Activated CD4-positive, alpha-beta T cell treated with anti-CD3 and anti-CD28 coated beads, Interleukin-10, Interleukin-2, amounts not matched to agents 100 ng/mL and 50 ng/mL, durations not matched to agents 16 hours and 8 hours (primary cell): Measurements from ENCODE around the gene NUBP2.
A peak's percentile ranks its signal among the peaks of the same experiment; 100 is the strongest.

ENCODE experiments used
- DNase-seq: peaks from one replicate; pipeline ENCODE4 v3.0.0-alpha.2; 2020

The NUBP2 gene

DNA sequence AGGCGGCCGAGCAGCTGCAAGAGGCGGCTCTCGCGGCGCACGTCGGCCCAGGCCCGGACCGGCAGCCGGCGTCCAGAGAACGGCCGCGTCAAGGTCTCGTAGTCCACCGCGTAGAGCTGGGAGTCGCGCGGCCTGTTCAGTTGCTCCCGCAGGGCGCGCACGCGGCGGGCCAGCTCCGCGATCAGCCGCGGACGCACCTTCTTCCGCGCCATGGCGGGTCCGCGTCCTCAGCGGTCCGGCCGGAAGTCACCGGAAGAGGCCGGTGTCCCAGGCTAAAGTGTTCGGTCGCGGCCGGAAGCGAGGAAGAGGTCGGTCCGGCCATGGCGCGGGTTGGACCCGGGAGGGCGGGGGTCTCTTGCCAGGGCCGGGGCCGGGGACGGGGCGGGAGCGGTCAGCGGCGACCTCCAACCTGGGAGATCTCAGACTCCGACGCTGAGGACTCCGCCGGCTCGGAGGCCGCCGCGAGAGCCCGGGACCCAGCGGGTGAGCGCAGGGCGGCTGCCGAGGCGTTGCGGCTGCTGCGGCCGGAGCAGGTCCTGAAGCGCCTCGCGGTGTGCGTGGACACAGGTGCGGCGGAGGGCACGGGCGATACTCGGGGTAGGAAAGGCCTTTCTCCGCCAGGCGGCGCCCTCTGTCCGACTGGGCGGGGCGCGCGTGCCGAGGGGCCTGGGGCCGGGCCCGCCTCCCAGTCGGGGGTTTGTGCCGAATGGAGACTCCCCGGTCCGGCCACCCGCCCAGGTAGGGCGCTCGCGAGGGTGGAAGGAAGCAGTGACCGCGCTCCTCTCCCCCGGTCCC lies 9.7 kb upstream of the NUBP2 start, which contains the start of gene MRPS34:
MRPS34 (minus strand) TSS at position 227 of the 795 bp plus-strand sequence; CDS start at position 212, 15 bp downstream.
- peak; percentile 90 for DNase-seq

GRCh38 chr16:1773703-1774447 lies 8.9 kb upstream of the NUBP2 start:
- DNase-seq, result no peak

GRCh38 chr16:1774448-1774780 lies 8.3 kb upstream of the NUBP2 start:
- DNase-seq, result no peak

DNA sequence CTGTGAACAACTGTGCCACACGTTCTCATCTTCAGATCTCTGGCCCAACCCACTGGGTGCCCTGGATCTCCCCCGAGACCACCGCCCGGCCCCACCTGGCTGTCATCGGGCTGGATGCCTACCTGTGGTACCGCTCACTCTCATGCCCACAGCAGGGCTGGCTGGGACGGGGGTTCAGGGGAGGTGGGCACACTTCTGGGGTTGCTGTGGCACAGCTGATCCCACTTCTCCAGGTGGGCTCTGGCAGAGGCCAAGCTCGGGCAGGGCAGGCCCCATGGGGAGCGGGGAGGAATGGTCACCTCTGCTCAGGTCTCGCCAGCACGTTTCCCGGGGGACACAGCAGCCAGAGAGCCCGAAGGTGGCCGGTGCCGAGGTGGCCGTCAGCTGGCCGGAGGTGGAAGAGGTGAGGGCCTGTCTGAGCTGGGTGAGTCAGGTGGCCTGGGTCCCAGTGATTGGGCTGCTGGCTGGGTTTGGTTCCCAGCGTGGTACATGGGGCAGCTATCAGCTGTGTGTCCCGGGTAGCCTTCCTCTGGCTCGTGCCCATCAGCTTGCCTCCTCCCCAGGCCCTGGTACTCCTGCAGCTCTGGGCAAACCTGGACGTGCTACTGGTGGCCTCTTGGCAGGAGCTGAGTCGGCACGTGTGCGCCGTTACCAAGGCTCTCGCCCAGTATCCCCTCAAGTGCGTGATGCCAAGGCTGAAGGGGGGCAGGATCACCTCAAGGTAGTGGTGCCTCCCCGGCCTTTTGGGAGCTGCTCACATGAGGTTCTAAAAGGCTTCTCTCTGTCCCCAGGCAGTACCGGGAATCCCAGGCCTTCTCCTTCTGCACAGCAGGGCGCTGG lies 7.5 kb upstream of the NUBP2 start:
- DNase-seq, result no peak

- DNase-seq, result no peak
These were observed 6.7 kb upstream of the NUBP2 start for GRCh38 chr16:1775846-1776671.

DNA sequence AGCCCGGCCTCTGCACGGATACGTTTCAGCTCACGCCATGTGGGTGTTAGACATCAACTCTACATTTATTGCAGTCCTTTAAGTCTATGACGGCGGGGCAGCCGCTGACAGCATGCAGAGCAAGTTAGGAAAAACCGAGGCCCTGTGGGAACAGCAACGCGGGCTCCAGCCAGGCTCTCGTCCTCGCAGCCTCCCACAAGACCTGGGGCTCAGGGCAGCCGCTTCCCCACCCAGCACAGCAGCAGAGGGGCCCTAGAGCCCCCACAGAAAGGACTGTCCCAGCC lies 6.1 kb upstream of the NUBP2 start:
- DNase-seq, result no peak

GRCh38 chr16:1776991-1777374 lies 5.8 kb upstream of the NUBP2 start:
- DNase-seq, result no peak

DNA sequence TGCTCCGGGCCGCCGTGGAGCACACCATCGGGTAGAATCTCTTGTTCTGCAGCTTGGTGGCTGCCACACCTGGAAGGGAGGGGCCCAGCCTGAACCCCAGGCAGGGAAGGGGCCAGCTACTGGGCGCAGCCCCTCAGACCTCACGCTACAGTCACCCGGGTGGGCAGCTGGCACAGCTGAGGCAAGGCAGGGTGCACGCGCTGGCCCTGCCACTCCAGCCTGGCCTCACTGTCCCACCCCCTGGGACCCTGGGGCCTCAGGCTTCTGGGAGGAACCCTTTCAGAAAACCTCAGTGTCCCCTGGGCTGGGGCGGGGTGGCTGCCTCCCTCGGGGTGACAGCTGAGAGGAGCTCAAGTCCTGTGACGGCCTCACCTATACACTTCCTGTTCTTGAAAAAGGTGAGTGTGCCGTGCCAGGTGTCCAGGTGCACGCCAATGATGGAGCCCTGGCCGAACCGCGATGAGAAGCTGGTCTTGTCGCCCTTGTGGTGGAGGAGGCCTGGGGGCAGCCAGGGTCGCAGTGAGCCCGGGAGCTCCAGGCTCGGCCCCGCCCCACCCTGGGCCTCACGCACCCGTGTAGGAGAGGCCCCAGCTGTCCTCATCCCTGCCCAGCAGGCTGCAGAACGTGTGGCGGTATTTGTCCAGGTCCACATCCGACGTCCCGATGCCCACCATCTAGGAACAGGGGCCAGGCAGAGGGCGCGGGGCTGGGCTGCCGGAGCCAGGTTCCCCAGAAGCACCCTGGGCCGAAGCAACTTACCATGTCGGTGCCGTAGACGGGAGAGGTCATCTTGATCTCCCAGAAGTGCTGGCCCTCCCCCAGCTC lies 5.2 kb upstream of the NUBP2 start:
- DNase-seq, result no peak

GRCh38 chr16:1778200-1779179 lies 4.3 kb upstream of the NUBP2 start:
- no peak for DNase-seq

DNA sequence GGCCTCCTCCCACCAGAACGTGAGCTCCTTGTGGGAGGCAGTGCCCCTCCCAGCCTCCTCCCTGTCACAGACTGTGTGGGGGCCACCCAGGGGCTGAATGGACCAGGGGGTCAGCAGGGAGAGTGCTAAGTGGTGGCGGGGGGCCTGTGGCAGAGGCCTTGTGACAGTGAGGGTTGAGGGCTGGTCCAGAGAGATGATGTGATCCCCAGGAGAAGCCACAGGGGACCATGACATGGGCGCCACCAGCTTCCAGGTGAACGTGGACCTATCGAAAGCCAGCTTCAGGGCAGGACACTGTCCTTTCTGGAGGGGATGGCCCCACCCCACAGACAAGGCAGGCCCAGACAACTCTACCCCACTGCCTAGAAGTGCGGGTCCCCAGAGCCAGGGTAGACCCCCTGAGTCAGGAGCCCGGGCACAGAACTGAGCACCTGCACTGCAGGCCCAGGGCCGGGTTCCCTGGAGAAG lies 3.5 kb upstream of the NUBP2 start:
- DNase-seq, result no peak

GRCh38 chr16:1779741-1780676 lies 2.8 kb upstream of the NUBP2 start:
- no peak for DNase-seq

DNA sequence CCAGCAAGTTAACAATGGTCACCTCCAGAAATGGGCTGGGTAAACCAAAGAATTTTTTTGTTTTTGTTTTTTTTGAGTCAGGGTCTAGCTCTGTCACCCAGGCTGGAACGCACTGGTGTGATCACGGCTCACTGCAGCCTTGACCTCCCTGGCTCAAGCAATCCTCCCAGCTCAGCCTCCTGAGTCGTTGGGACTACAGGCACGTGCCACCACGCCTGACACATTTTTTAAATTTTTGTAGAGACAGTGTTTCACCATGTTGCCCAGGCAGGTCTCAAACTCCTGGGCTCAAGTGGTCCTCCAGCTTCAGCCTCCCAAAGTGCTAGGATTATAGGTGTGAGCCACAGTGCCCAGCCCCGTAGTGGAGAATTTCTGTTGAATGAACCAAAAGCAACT lies 2.1 kb upstream of the NUBP2 start:
- no peak for DNase-seq

- DNase-seq, result no peak
These were observed 1.5 kb upstream of the NUBP2 start for GRCh38 chr16:1781254-1781653.

DNA sequence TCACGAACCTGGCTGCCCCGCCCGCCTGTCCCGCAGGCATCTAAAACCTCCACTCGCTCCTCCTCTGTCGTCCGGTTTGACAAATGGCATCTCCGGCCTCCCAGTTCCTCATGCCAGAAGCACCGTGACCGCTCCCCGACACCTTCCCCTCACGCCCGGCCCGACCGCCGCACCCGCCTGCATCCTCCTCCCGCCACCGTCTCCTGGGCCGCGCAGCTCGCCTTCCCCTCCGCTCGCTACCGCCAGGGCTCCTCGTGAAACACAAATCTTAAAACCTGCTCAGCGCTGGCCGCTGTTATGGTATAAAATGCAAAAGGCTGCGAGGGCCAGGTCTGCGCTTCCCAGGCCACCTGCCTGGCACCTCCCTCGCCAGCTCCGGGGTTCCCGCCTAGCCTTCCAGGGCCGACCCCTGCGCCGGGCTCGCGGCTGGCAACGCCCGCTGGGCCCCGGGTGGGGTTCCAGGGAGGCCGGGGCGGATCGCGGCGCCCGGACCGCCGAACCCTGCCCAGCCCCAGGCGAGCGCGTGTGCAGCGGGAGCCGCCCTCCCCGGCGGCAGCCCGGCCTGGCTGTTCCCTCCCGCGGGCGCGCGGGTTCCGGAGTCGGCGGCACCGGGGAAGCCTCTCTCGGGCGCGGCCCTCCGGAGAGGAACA lies 877 bp upstream of the NUBP2 start:
- DNase-seq, result peak; percentile 34

DNA sequence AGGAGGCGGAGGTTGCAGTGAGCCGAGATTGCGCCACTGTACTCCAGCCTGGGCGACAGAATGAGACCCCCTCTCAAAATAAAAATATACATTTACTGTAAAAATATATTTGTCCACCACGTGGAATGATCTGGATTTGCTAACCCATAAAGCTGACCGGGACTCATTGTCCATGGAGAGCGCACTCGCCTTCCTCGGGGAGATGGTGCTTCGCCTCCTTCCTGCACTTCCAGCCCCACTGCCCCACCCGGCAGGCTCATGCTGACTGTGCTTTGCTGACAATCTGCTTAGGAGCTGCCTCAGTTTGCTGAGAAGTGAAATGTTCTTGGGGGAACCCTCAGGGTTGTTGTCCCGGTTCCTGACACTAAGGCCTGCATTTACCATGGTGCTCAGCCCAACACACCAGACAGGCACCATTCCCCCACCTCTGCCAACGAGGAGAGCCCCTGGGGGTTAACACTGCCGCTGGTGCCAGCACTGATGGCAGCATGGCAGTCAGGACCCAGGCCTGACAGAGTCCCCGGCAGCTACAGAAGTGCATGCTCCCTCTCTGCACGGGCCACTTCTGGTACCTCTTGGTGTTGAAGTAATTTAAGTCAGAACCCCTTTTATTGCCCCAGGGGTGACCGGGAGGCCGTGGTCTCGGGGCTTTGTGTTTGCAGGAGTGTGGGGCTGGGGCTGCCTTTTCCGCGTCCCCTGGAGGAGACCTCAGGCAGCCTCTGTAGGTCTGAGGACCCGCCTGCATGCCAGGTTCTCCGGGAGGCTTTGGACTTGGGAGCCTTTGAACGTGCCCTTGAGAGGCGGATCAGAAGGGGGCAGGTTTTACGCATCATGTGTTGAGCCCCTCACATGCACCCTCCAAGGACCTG lies 2.5 kb downstream of the NUBP2 start:
- DNase-seq, result no peak

- DNase-seq, result no peak
These were observed 3.0 kb downstream of the NUBP2 start for GRCh38 chr16:1785846-1786170.

DNA sequence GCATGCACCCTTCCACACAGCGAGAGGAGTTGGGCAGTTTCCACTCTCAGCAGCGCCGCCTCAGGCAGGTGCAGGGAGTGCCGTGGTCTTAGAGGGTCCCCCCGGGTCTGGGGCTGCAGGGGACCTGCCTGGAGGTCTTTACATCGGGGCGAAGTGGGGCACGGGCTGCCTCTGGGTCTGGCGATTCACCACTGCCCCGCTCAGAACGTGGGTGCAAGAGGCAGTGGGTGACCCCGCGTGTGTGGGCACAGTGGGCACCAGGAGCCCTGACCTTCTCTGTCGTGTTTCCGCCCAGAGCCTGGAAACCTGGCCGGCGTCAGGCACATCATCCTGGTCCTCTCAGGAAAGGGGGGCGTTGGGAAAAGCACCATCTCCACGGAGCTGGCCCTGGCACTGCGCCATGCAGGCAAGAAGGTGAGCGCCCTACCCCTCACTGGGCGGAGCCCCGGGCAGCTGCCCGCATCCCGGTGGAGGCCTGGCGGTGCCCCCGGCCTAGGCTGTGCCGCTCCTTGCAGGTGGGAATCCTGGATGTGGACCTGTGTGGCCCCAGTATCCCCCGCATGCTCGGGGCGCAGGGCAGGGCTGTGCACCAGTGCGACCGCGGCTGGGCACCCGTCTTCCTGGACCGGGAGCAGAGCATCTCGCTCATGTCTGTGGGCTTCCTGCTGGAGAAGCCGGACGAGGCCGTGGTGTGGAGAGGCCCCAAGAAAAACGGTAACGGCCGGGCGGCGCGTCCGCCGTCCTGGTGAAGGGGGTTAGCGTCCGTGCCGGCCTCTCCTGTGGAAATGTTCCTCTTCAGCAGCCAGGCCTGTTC lies 3.7 kb downstream of the NUBP2 start:
- DNase-seq, result no peak
